ENCODE measurements around the gene ARHGEF38. TPM values are rescaled to one million over a fixed set of nuclear protein-coding genes. Genes with fewer than 3 reads are reported as not detected.

ARHGEF38 gene
- not detected in 2 replicates for total RNA-seq

GRCh38 chr4:105551965-105552746 lies at the start of gene ARHGEF38:
Gene ARHGEF38 (plus strand): TSS chr4:105552620. CDS start chr4:105552766, 146 bp downstream.

GRCh38 chr4:105708181-105709080 lies 156.0 kb downstream of the ARHGEF38 start, which contains the start of the genes GSTCD and INTS12:
Gene GSTCD (plus strand): TSS chr4:105708784. CDS start chr4:105717614, 8,830 bp downstream.
Gene INTS12 (minus strand): TSS chr4:105708689. CDS start chr4:105700005, 8,684 bp downstream.

Other genes with a start within 250 kb of the ARHGEF38 start
- 151 and 178 TPM in 2 replicates for gene PPA2, start 78.6 kb upstream of the ARHGEF38 start, total RNA-seq
- gene INTS12, start 156.1 kb downstream of the ARHGEF38 start, total RNA-seq = 18.5 and 21.9 TPM in 2 replicates
- 11.3 and 14.7 TPM in 2 replicates for gene GSTCD, start 156.2 kb downstream of the ARHGEF38 start, total RNA-seq